ENCODE data around the gene WDR90. TPM values are rescaled to one million over a fixed set of nuclear protein-coding genes. Genes with fewer than 3 reads are reported as not detected.

WDR90 gene
- total RNA-seq, 2 donors from 2014 or later: 15.8 to 111 TPM

GRCh38 chr16:638836-639235 lies 10.3 kb upstream of the WDR90 start:
- Histone ChIP-seq H3K27me3 (no peaks in the 10 kb centered on the region), H3K27ac (peak overlapping the region; percentile 39 to 96 (median 92)), H3K4me1 (peaks cover 56% of the 10 kb centered on the region), H3K9me3 (no peaks in the 10 kb centered on the region), H3K36me3 (replicated peaks in 1 of 2; ENCODE audit: insufficient read depth in 1 of 2, low read depth in 2 of 2) (no peaks in the 10 kb centered on the region), H3K4me3 (no peak overlapping the region)
- ATAC-seq (no peak), DNase-seq (no peak)
- intact Hi-C loops (cut with DNase I): no loop called here
- TF ChIP-seq POLR2A (IDR thresholded peaks at IDR 0.05) (no peak), CTCF (IDR thresholded peaks at IDR 0.05) (no peak)
- 75 to 81% methylated on average over 4 to 9 of the region's 9 CpGs for WGBS, 2 donors

- intact Hi-C loops (cut with DNase I): no loop called here
- peak overlapping the region in 3 of 4 donors; percentile 89 to 97 (median 93) for H3K27ac ChIP-seq
- H3K4me3 ChIP-seq: no peak overlapping the region
- TF ChIP-seq POLR2A (IDR thresholded peaks at IDR 0.05) (no peak), CTCF (IDR thresholded peaks at IDR 0.05) (no peak)
- no peak for ATAC-seq
- no peak for DNase-seq
- WGBS, 2 donors: 100% methylated on average over 4 of the region's 5 CpGs; no CpG with 5 or more reads in 1 of the 2 donors
- no peaks in the 10 kb centered on the region for H3K36me3 ChIP-seq (replicated peaks in 1 of 2; ENCODE audit: insufficient read depth in 1 of 2, low read depth in 2 of 2)
- H3K9me3 ChIP-seq: no peaks in the 10 kb centered on the region
- H3K27me3 ChIP-seq: no peaks in the 10 kb centered on the region
- peaks cover 63% of the 10 kb centered on the region for H3K4me1 ChIP-seq
Measured at GRCh38 chr16:640614-641013, 8.6 kb upstream of the WDR90 start.

DNA sequence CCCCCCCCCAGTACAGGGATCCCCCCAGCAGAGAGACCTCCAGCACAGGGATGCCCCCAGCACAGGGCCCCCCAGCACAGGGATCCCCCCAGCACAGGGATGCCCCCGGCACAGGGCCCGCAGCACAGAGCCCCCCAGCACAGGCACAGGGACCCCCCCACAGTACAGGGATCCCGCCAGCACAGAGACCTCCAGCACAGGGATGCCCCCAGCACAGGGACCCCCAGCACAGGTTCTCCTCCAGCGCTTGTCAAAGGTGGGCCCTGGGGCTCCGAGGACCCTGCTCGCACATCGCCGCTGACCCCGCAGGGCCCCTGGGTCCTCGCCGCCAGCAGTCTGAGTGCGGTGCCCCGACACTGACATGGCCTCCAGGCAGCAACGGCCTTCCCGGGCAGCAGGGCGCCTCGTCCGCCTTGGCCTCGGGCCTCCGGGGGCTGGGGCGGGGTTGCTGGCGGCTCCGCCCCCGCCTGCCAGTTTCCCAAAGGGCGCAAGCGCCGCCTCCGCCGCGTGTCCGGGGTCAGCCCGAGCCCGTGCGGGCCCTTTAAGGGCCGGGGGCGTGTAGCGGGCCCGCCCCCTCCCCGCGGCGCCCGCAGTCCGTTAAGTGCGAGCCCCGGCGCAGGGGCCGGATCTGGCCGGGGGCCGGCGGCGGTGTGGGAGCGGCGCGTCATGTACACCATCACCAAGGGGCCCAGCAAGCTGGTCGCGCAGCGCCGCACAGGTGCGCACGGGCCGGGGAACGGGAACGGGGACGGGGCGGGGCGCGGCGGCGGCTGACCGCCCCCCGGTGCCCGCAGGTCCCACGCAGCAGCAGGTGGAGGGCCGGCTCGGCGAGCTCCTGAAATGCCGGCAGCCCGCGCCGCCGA lies 7.6 kb upstream of the WDR90 start, which contains the start of gene MCRIP2:
TSS of gene MCRIP2 (plus strand) at position 503 of the 863 bp plus-strand sequence. CDS start at position 667, 164 bp downstream.
- WGBS, 2 donors: 0% methylated on average over 69 of the region's 81 CpGs; no CpG with 5 or more reads in 1 of the 2 donors
- DNase-seq (peak; percentile 89 to 93 (median 92)), ATAC-seq (peak; percentile 68)
- no peaks in the 10 kb centered on the region for H3K9me3 ChIP-seq
- peak within 1 kb of the TSS; percentile 39 to 47 for H3K4me3 ChIP-seq
- H3K36me3 ChIP-seq (replicated peaks in 1 of 2; ENCODE audit: insufficient read depth in 1 of 2, low read depth in 2 of 2): no peaks in the 10 kb centered on the region
- no peaks in the 10 kb centered on the region for H3K27me3 ChIP-seq
- peak within 1 kb of the TSS; percentile 84 to 97 (median 91) for H3K27ac ChIP-seq
- peaks cover 68% of the 10 kb centered on the region for H3K4me1 ChIP-seq
- intact Hi-C loops (cut with DNase I): no loop called here
- no peak for TF ChIP-seq CTCF (IDR thresholded peaks at IDR 0.05)
- TF ChIP-seq POLR2A (IDR thresholded peaks at IDR 0.05): peak; percentile 63 to 79 (median 76)

GRCh38 chr16:642189-643049 lies 6.7 kb upstream of the WDR90 start:
- TF ChIP-seq POLR2A (IDR thresholded peaks at IDR 0.05): peak; percentile 20 to 62 (median 59)
- peak in 1 of 7 experiments; percentile 4 for TF ChIP-seq CTCF (IDR thresholded peaks at IDR 0.05)
- ATAC-seq: peak; percentile 77
- H3K9me3 ChIP-seq: no peaks in the 10 kb centered on the region
- DNase-seq: peak; percentile 85 to 90 (median 88)
- H3K36me3 ChIP-seq (replicated peaks in 1 of 2; ENCODE audit: insufficient read depth in 1 of 2, low read depth in 2 of 2): no peaks in the 10 kb centered on the region
- H3K4me1 ChIP-seq: peaks cover 74% of the 10 kb centered on the region
- peak overlapping the region; percentile 84 to 97 (median 91) for H3K27ac ChIP-seq
- H3K4me3 ChIP-seq: peak overlapping the region; percentile 39 to 47
- 3% methylated on average over 6 to 62 of the region's 72 CpGs for WGBS, 2 donors
- H3K27me3 ChIP-seq: no peaks in the 10 kb centered on the region
- intact Hi-C loops (cut with DNase I): no loop called here

Data from body of pancreas (tissue), 4 donors.